ENCODE data around the gene FES.

DNA sequence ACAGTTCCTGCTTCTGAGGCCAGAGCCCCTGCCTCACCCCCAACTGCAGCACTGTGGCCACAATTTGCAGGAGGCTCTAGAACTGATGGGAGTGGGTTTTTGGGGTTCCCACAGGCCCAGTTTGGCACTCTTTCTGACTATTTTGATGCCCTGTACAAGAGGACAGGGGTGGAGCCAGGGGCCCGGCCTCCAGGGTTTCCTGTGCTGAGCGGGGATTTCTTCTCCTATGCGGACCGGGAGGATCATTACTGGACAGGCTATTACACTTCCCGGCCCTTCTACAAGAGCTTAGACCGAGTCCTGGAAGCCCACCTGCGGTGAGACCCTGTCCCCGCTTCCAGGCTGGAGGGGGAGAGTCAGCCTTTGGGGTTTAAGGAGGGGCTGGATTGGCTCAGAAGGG, 25.7 kb downstream of the FES start:
- TF ChIP-seq, protein P1, sequence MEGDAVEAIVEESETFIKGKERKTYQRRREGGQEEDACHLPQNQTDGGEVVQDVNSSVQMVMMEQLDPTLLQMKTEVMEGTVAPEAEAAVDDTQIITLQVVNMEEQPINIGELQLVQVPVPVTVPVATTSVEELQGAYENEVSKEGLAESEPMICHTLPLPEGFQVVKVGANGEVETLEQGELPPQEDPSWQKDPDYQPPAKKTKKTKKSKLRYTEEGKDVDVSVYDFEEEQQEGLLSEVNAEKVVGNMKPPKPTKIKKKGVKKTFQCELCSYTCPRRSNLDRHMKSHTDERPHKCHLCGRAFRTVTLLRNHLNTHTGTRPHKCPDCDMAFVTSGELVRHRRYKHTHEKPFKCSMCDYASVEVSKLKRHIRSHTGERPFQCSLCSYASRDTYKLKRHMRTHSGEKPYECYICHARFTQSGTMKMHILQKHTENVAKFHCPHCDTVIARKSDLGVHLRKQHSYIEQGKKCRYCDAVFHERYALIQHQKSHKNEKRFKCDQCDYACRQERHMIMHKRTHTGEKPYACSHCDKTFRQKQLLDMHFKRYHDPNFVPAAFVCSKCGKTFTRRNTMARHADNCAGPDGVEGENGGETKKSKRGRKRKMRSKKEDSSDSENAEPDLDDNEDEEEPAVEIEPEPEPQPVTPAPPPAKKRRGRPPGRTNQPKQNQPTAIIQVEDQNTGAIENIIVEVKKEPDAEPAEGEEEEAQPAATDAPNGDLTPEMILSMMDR (conservative IDR thresholded peaks at IDR 0.05; ENCODE audit: low read length) = no peak
- TF ChIP-seq EZH2phosphoT487 (IDR thresholded peaks at IDR 0.05; ENCODE audit: borderline replicate concordance, low read depth, low read length) = no peak

Measured in OCI-LY7 (cell line).